ENCODE data around the gene GRAMD4.

Gene GRAMD4

GRCh38 chr22:46710806-46711205 lies 90.6 kb downstream of the GRAMD4 start:
- no peak for DNase-seq (ENCODE audit: low spot score)
- in situ Hi-C loops (cut with MboI; ENCODE audit: low pct_unique_long_range_greater_than_20kb, low sequenced_read_pairs, unreplicated experiment) = no loop called here
- TF ChIP-seq CTCF (IDR thresholded peaks at IDR 0.05; ENCODE audit: extremely low read depth, insufficient read depth, missing control alignments) = no peak

GRCh38 chr22:46712288-46712687 lies 92.1 kb downstream of the GRAMD4 start:
- in situ Hi-C loops (cut with MboI; ENCODE audit: low pct_unique_long_range_greater_than_20kb, low sequenced_read_pairs, unreplicated experiment) = no loop called here
- no peak for DNase-seq (ENCODE audit: low spot score)
- no peak for TF ChIP-seq CTCF (IDR thresholded peaks at IDR 0.05; ENCODE audit: extremely low read depth, insufficient read depth, missing control alignments)

GRCh38 chr22:46714550-46714949 lies 94.4 kb downstream of the GRAMD4 start:
- TF ChIP-seq CTCF (IDR thresholded peaks at IDR 0.05; ENCODE audit: extremely low read depth, insufficient read depth, missing control alignments) = no peak
- in situ Hi-C loops (cut with MboI; ENCODE audit: low pct_unique_long_range_greater_than_20kb, low sequenced_read_pairs, unreplicated experiment) = no loop called here
- no peak for DNase-seq (ENCODE audit: low spot score)

DNA sequence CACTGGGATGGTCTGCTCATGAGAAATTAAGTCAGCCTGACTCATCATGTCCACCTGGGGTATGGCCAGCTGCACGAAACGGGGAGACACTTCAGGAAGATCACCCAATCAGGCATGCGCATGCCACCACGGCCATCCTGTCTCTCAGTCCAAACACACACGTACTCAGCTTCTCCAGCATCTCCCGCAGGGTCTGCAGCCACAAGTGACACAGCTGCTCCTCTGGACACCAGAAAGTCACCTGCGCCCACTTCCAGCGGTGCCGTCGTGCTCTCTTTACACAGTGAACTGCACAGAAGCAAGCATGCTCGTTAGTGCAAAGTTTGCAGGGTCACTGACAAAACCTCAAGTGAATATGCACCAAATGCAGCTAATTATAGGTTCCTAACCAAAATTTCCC lies 99.7 kb downstream of the GRAMD4 start:
- TF ChIP-seq CTCF (IDR thresholded peaks at IDR 0.05; ENCODE audit: extremely low read depth, insufficient read depth, missing control alignments) = no peak
- DNase-seq (ENCODE audit: low spot score) = no peak
- in situ Hi-C loops (cut with MboI; ENCODE audit: low pct_unique_long_range_greater_than_20kb, low sequenced_read_pairs, unreplicated experiment) = no loop called here

GRCh38 chr22:46721501-46722085 lies 101.4 kb downstream of the GRAMD4 start:
- no peak for DNase-seq (ENCODE audit: low spot score)
- no peak for TF ChIP-seq CTCF (IDR thresholded peaks at IDR 0.05; ENCODE audit: extremely low read depth, insufficient read depth, missing control alignments)
- in situ Hi-C loops (cut with MboI; ENCODE audit: low pct_unique_long_range_greater_than_20kb, low sequenced_read_pairs, unreplicated experiment) = no loop called here

GRCh38 chr22:46723882-46724281 lies 103.7 kb downstream of the GRAMD4 start:
- in situ Hi-C loops (cut with MboI; ENCODE audit: low pct_unique_long_range_greater_than_20kb, low sequenced_read_pairs, unreplicated experiment) = no loop called here
- no peak for TF ChIP-seq CTCF (IDR thresholded peaks at IDR 0.05; ENCODE audit: extremely low read depth, insufficient read depth, missing control alignments)
- no peak for DNase-seq (ENCODE audit: low spot score)

GRCh38 chr22:46725096-46725495 lies 104.9 kb downstream of the GRAMD4 start:
- in situ Hi-C loops (cut with MboI; ENCODE audit: low pct_unique_long_range_greater_than_20kb, low sequenced_read_pairs, unreplicated experiment) = no loop called here
- DNase-seq (ENCODE audit: low spot score) = no peak
- TF ChIP-seq CTCF (IDR thresholded peaks at IDR 0.05; ENCODE audit: extremely low read depth, insufficient read depth, missing control alignments) = no peak

Data from GM13977 (cell line).